ENCODE results near the gene SYTL3.
A peak's percentile ranks its signal among the peaks of the same experiment; 100 is the strongest.

SYTL3 gene

DNA sequence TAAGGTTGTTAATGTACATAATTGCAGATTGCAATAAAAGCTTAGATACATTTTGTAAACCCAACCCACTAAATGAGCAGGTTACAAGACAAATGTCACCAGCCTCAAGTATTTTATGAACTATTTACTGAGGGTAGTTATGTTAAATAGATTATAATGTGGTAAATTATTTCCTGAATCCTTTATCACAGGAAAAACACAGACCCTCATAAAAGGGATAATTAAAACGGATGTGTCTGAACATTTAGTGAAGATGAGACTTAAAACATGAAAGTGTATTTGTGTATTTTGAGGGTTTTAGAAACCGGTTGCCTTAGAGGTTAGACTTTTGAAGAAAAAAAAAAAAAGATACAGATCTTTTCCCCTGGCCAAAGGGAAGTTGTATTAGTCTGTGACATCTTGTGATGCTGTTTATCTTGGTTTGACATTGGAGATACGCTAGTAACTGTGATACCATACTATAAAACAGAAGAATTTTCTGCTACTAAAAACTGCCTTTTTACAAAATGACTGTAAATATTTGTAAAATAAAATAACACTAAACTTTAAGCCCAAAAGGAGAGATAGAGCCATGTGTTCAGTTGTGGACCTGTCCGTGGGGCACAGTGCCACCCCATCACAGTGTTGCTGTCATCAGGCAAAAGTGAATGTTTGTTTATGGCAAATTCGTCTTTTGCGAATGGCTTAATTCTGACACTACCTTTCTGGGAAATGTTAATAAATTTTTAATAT is 15.0 kb upstream of the SYTL3 start:
- Histone ChIP-seq H3K9ac (ENCODE audit: low read depth, low read length) (no peak overlapping the region), H3K4me1 (ENCODE audit: insufficient read depth, low read length) (no peaks in the 10 kb centered on the region), H3K27ac (ENCODE audit: low read length) (no peak overlapping the region), H3K4me3 (ENCODE audit: low read length) (no peak overlapping the region), H3K36me3 (ENCODE audit: insufficient read depth, low read depth, low read length) (peaks cover 72% of the 10 kb centered on the region), H3K9me3 (ENCODE audit: insufficient read depth, low read depth, low read length) (no peaks in the 10 kb centered on the region), H3K27me3 (ENCODE audit: insufficient read depth, low read length) (no peaks in the 10 kb centered on the region)

- H3K4me1 ChIP-seq (ENCODE audit: insufficient read depth, low read length) = no peaks in the 10 kb centered on the region
- no peak overlapping the region for H3K9ac ChIP-seq (ENCODE audit: low read depth, low read length)
- no peak overlapping the region for H3K27ac ChIP-seq (ENCODE audit: low read length)
- no peak overlapping the region for H3K4me3 ChIP-seq (ENCODE audit: low read length)
- peaks cover 69% of the 10 kb centered on the region for H3K36me3 ChIP-seq (ENCODE audit: insufficient read depth, low read depth, low read length)
- H3K9me3 ChIP-seq (ENCODE audit: insufficient read depth, low read depth, low read length) = no peaks in the 10 kb centered on the region
- no peaks in the 10 kb centered on the region for H3K27me3 ChIP-seq (ENCODE audit: insufficient read depth, low read length)
Measured at GRCh38 chr6:158635427-158636073, 14.3 kb upstream of the SYTL3 start.

GRCh38 chr6:158636778-158637177 is 13.1 kb upstream of the SYTL3 start:
- H3K36me3 ChIP-seq (ENCODE audit: insufficient read depth, low read depth, low read length) = peaks cover 59% of the 10 kb centered on the region

DNA sequence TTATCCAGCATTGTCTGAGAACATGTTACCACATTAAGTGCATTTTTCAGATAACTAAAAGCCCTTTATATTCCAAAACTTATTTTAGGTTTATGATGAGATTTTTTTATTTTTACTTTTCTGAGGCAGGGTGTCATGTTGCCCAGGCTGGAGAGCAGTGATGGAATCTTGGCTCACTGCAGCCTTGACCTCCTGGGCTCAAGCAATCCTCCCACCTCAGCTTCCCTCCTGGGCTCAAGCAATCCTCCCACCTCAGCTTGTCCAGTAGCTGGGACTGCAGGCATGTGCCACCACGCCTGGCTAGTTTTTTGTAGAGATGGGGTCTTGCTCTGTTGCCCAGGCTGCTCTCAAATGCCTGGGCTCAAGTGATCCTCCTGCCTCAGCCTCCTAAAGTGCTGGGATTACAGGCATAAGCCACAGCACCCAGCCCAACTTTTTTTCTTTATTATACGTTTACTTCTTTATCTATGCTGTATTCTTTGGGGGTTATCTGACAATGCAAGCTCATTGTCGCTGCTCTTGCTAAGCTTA is 11.5 kb upstream of the SYTL3 start:
- Histone ChIP-seq H3K9me3 (ENCODE audit: insufficient read depth, low read depth, low read length) (no peaks in the 10 kb centered on the region), H3K27me3 (ENCODE audit: insufficient read depth, low read length) (no peaks in the 10 kb centered on the region), H3K36me3 (ENCODE audit: insufficient read depth, low read depth, low read length) (peaks cover 45% of the 10 kb centered on the region), H3K9ac (ENCODE audit: low read depth, low read length) (no peak overlapping the region), H3K4me1 (ENCODE audit: insufficient read depth, low read length) (no peaks in the 10 kb centered on the region), H3K4me3 (ENCODE audit: low read length) (no peak overlapping the region), H3K27ac (ENCODE audit: low read length) (no peak overlapping the region)

More at GRCh38 chr6:158636778-158637177, 13.1 kb upstream of the SYTL3 start:
- H3K4me3 ChIP-seq (ENCODE audit: low read length) = no peak overlapping the region
- no peaks in the 10 kb centered on the region for H3K4me1 ChIP-seq (ENCODE audit: insufficient read depth, low read length)
- H3K27ac ChIP-seq (ENCODE audit: low read length) = no peak overlapping the region
- no peak overlapping the region for H3K9ac ChIP-seq (ENCODE audit: low read depth, low read length)
- no peaks in the 10 kb centered on the region for H3K9me3 ChIP-seq (ENCODE audit: insufficient read depth, low read depth, low read length)
- H3K27me3 ChIP-seq (ENCODE audit: insufficient read depth, low read length) = no peaks in the 10 kb centered on the region

- Histone ChIP-seq H3K9ac (ENCODE audit: low read depth, low read length) (no peak overlapping the region), H3K4me1 (ENCODE audit: insufficient read depth, low read length) (no peaks in the 10 kb centered on the region), H3K9me3 (ENCODE audit: insufficient read depth, low read depth, low read length) (no peaks in the 10 kb centered on the region), H3K36me3 (ENCODE audit: insufficient read depth, low read depth, low read length) (peaks cover 38% of the 10 kb centered on the region), H3K4me3 (ENCODE audit: low read length) (no peak overlapping the region), H3K27me3 (ENCODE audit: insufficient read depth, low read length) (no peaks in the 10 kb centered on the region), H3K27ac (ENCODE audit: low read length) (no peak overlapping the region)
Measured at GRCh38 chr6:158639056-158639455, 10.8 kb upstream of the SYTL3 start.

- no peak overlapping the region for H3K4me3 ChIP-seq (ENCODE audit: low read length)
- peaks cover 5% of the 10 kb centered on the region for H3K27me3 ChIP-seq (ENCODE audit: insufficient read depth, low read length)
- no peak overlapping the region for H3K9ac ChIP-seq (ENCODE audit: low read depth, low read length)
- H3K36me3 ChIP-seq (ENCODE audit: insufficient read depth, low read depth, low read length) = peaks cover 23% of the 10 kb centered on the region
- H3K27ac ChIP-seq (ENCODE audit: low read length) = no peak overlapping the region
- H3K4me1 ChIP-seq (ENCODE audit: insufficient read depth, low read length) = no peaks in the 10 kb centered on the region
- no peaks in the 10 kb centered on the region for H3K9me3 ChIP-seq (ENCODE audit: insufficient read depth, low read depth, low read length)
Measured at GRCh38 chr6:158640519-158640918, 9.3 kb upstream of the SYTL3 start.

DNA sequence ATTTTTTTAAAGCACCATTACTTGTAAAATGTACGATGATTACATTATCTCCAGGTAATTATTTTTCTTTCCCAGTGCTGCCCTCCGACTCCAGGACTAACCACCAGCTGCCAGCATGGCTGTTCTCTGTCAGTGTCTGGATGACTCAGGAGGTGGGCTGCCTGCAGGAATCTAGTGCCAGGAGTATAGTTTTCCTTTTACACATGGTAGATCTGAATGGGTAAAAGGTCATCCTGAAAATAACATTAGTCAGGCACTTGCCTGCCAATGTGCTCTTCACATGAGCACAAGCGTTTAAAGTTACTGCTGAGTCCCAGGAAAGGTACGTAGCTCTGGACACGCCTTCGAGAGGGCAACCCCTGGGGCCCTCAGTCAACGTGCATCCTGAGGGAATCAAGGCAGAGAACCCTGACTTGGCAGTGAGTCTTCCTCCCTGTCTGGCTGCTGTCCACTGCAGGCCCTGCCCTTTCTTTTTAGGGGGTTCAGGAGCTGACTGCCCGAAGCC is 7.7 kb upstream of the SYTL3 start:
- H3K4me1 ChIP-seq (ENCODE audit: insufficient read depth, low read length) = no peaks in the 10 kb centered on the region
- H3K36me3 ChIP-seq (ENCODE audit: insufficient read depth, low read depth, low read length) = peaks cover 11% of the 10 kb centered on the region; the same call in 1 of the 2 replicates
- no peaks in the 10 kb centered on the region for H3K9me3 ChIP-seq (ENCODE audit: insufficient read depth, low read depth, low read length)
- H3K4me3 ChIP-seq (ENCODE audit: low read length) = no peak overlapping the region
- H3K9ac ChIP-seq (ENCODE audit: low read depth, low read length) = 0 out of 2 replicates have a peak overlapping the region, but pooled peaks have one; percentile 2
- no peak overlapping the region for H3K27ac ChIP-seq (ENCODE audit: low read length)
- H3K27me3 ChIP-seq (ENCODE audit: insufficient read depth, low read length) = peaks cover 15% of the 10 kb centered on the region

GRCh38 chr6:158643836-158644230 is 6.0 kb upstream of the SYTL3 start:
- H3K9me3 ChIP-seq (ENCODE audit: insufficient read depth, low read depth, low read length) = no peaks in the 10 kb centered on the region
- no peaks in the 10 kb centered on the region for H3K4me1 ChIP-seq (ENCODE audit: insufficient read depth, low read length)
- H3K9ac ChIP-seq (ENCODE audit: low read depth, low read length) = peak overlapping the region; percentile 87; the same call in 1 of the 2 replicates
- H3K27ac ChIP-seq (ENCODE audit: low read length) = no peak overlapping the region
- H3K27me3 ChIP-seq (ENCODE audit: insufficient read depth, low read length) = peaks cover 15% of the 10 kb centered on the region
- H3K36me3 ChIP-seq (ENCODE audit: insufficient read depth, low read depth, low read length) = peaks cover 6% of the 10 kb centered on the region; the same call in 1 of the 2 replicates
- peak overlapping the region; percentile 71 for H3K4me3 ChIP-seq (ENCODE audit: low read length)

- H3K27me3 ChIP-seq (ENCODE audit: insufficient read depth, low read length) = peaks cover 15% of the 10 kb centered on the region
- H3K4me3 ChIP-seq (ENCODE audit: low read length) = peak within 1 kb of the TSS; percentile 71
- peak within 1 kb of the TSS; percentile 87; the same call in 1 of the 2 replicates for H3K9ac ChIP-seq (ENCODE audit: low read depth, low read length)
- H3K9me3 ChIP-seq (ENCODE audit: insufficient read depth, low read depth, low read length) = no peaks in the 10 kb centered on the region
- H3K36me3 ChIP-seq (ENCODE audit: insufficient read depth, low read depth, low read length) = peaks cover 6% of the 10 kb centered on the region; the same call in 1 of the 2 replicates
- H3K27ac ChIP-seq (ENCODE audit: low read length) = peak within 1 kb of the TSS; percentile 68
- no peaks in the 10 kb centered on the region for H3K4me1 ChIP-seq (ENCODE audit: insufficient read depth, low read length)
Measured at GRCh38 chr6:158644231-158645063, 5.4 kb upstream of the SYTL3 start, which contains the start of gene DYNLT1. DYNLT1 (minus strand) TSS chr6:158644743; CDS start chr6:158644708, 35 bp downstream.

DNA sequence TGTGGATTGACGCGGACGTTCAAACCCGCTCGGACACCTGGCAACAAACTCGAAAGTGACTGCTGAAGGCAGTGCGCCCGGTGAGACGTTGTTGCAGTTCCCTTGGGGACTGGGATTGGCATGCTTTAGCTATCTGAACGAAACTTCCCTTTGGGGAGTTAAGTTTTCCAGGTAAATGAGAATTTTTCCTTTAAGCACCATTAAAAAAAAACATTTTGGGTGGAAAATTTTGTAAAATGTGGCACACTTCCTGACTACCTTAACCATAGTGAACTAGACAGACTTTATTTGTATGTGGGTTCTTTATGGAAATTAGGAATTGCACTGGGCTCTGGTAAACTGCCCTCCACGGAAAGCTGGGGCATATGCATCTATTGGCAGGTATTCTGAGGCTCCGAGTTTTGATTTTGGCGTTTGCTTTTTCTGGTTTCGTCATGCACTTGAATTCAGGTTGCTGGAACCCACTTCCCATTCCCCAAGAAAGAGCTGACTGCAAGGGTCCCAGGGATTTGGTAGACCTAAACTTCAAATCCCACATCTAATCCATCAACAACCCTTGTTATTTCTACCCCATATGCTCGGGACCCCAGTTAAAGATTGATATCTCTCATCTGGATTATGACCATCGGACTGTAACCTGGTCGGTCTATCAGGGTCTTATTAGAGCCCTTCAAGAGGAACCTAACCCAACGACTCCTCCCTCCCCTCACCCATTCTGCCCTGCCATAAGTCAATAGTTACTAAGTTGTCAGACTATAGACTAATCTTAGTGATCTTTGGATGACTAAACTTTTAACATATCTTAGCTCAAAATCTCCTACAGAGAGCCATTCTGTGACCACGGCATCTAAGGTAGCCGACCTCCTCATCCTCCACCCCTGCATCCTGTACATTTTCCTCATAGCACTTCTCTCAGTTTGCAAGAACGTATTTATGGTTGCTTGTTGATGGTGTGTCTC is 4.5 kb upstream of the SYTL3 start:
- peak overlapping the region; percentile 50; the same call in 1 of the 2 replicates for H3K9ac ChIP-seq (ENCODE audit: low read depth, low read length)
- peaks cover 15% of the 10 kb centered on the region for H3K27me3 ChIP-seq (ENCODE audit: insufficient read depth, low read length)
- no peaks in the 10 kb centered on the region for H3K4me1 ChIP-seq (ENCODE audit: insufficient read depth, low read length)
- H3K9me3 ChIP-seq (ENCODE audit: insufficient read depth, low read depth, low read length) = no peaks in the 10 kb centered on the region
- peaks cover 4% of the 10 kb centered on the region; the same call in 1 of the 2 replicates for H3K36me3 ChIP-seq (ENCODE audit: insufficient read depth, low read depth, low read length)
- peak overlapping the region; percentile 71 for H3K4me3 ChIP-seq (ENCODE audit: low read length)
- no peak overlapping the region for H3K27ac ChIP-seq (ENCODE audit: low read length)
